Measurements from ENCODE around the gene SPATA6. TPM values are rescaled to one million over a fixed set of nuclear protein-coding genes. Genes with fewer than 3 reads are reported as not detected.

The SPATA6 gene
- total and polyA plus RNA-seq, 2 of the 8 experiments (the other 6 are each of a cell fraction or from before 2014, with no cell fraction given) = 2.4 to 17.2 TPM

DNA sequence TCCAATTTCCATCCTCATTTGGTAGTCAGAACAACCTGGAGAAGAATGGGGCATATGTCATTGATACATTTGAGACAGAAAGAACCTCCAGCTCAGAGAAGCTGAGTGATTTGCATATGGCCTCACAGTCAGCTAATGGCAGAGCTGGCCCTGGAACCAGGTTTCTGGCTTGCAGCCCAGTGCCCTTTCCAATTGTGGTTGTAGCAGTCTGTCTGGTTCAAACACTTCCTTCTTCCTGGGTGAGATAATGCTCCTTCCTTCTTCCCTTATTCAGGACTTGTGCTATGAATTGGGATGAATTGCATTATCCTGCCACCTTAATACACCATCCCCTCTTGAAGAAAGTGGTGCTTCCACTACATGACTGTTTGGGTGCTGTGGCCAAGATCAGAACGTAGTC, 225.3 kb downstream of the SPATA6 start:
- H2BK15ac ChIP-seq (ENCODE audit: low read length) = no peak overlapping the region
- H4K8ac ChIP-seq (ENCODE audit: extremely low read depth, insufficient read depth, low read length) = no peak overlapping the region
- ChIA-PET POLR2A (ENCODE audit: partially characterized antibody) (no interaction called here), CTCF (ENCODE audit: partially characterized antibody) (interaction anchor here (1.3 to 7.2 kb wide), 3 partner anchors 9 to 43 kb away, joined by 3 to 53 read pairs (median 3); no protein-coding TSS in a partner anchor)
- H2BK120ac ChIP-seq (replicated peaks; ENCODE audit: low read depth, low read length) = no peak overlapping the region
- no peak overlapping the region for H3K9ac ChIP-seq (replicated peaks in 1 of 4; ENCODE audit: extremely low read depth in 1 of 4, low read depth in 3 of 4, low read length in 3 of 4)
- H3K4me2 ChIP-seq (ENCODE audit: insufficient read depth in 1 of 2, low read depth in 2 of 2, low read length in 2 of 2) = no peak overlapping the region
- H3K9me3 ChIP-seq (ENCODE audit: insufficient read depth in 2 of 2, low read depth in 1 of 2, low read length in 1 of 2) = no peaks in the 10 kb centered on the region
- H2AFZ ChIP-seq (ENCODE audit: low read length) = no peak overlapping the region
- H2BK12ac ChIP-seq (ENCODE audit: low read depth, low read length) = no peak overlapping the region
- H4K5ac ChIP-seq (ENCODE audit: insufficient read length, low read depth, low read length) = no peak overlapping the region
- no peaks in the 10 kb centered on the region for H3K23me2 ChIP-seq (ENCODE audit: low read depth, low read length)
- no peaks in the 10 kb centered on the region for H3K27me3 ChIP-seq (replicated peaks in 1 of 4; ENCODE audit: control insufficient read depth in 3 of 4, extremely low read depth in 1 of 4, insufficient read depth in 3 of 4, low read length in 3 of 4)
- no peaks in the 10 kb centered on the region for H3K36me3 ChIP-seq (ENCODE audit: control insufficient read depth in 2 of 4, insufficient read depth in 4 of 4, low read length in 3 of 4)
- H3K18ac ChIP-seq (ENCODE audit: extremely low read depth, low read length) = no peak overlapping the region
- H2BK5ac ChIP-seq (ENCODE audit: low read depth, low read length) = no peak overlapping the region
- H3K4me1 ChIP-seq (replicated peaks in 1 of 4; ENCODE audit: control insufficient read depth in 3 of 4, insufficient read depth in 4 of 4, low read length in 3 of 4) = peaks cover 0 to 3% (median 0%) of the 10 kb centered on the region in 4 experiments; a peak in 1 of 7 replicates
- 89% methylated on average over 1 of the region's 1 CpG; no CpG with 5 or more reads in 1 of the 2 experiments for WGBS, 2 experiments (ENCODE audit: extremely low coverage in 1 of 2, insufficient coverage in 1 of 2, insufficient read length in 1 of 2, insufficient replicate concordance in 2 of 2, low coverage in 1 of 2, low lambda C conversion rate in 2 of 2, missing lambda C conversion rate in 1 of 2)
- no peak overlapping the region for H3K14ac ChIP-seq (ENCODE audit: insufficient read length)
- no peak overlapping the region for H2BK20ac ChIP-seq (ENCODE audit: low read length)
- DNase-seq (ENCODE audit: low read depth in 1 of 2, low spot score in 2 of 2) (no peak), FAIRE-seq (no peak)
- H3K79me1 ChIP-seq (ENCODE audit: low read depth, low read length) = no peaks in the 10 kb centered on the region
- no peak overlapping the region for H2AK5ac ChIP-seq (ENCODE audit: low read depth, low read length)
- H3K79me2 ChIP-seq (ENCODE audit: control insufficient read depth in 1 of 2, insufficient read depth in 2 of 2, low read length in 2 of 2) = no peaks in the 10 kb centered on the region
- no peak overlapping the region for H3K4ac ChIP-seq (replicated peaks; ENCODE audit: insufficient read length, low read depth, low read length)
- no peak overlapping the region for H3K23ac ChIP-seq (ENCODE audit: insufficient read length)
- no peak overlapping the region for H4K91ac ChIP-seq (replicated peaks; ENCODE audit: insufficient read length, low read length)
- H3K4me3 ChIP-seq (ENCODE audit: extremely low read depth in 1 of 4, insufficient read depth in 2 of 4, low read depth in 3 of 4, low read length in 4 of 4) = no peak overlapping the region
- H4K20me1 ChIP-seq (replicated peaks in 1 of 2; ENCODE audit: control insufficient read depth in 1 of 2, insufficient read depth in 2 of 2, low read length in 2 of 2) = no peaks in the 10 kb centered on the region
- H3K27ac ChIP-seq (ENCODE audit: low read depth, low read length) = no peak overlapping the region
- no peak overlapping the region for H3K56ac ChIP-seq (replicated peaks; ENCODE audit: insufficient read length, low read depth, low read length)
- no peak for TF ChIP-seq SIN3A (conservative IDR thresholded peaks at IDR 0.05 in 1 of 2, IDR thresholded peaks at IDR 0.05 in 1 of 2; ENCODE audit: low read depth in 1 of 2, low read length in 2 of 2)
- TF ChIP-seq, protein P1, sequence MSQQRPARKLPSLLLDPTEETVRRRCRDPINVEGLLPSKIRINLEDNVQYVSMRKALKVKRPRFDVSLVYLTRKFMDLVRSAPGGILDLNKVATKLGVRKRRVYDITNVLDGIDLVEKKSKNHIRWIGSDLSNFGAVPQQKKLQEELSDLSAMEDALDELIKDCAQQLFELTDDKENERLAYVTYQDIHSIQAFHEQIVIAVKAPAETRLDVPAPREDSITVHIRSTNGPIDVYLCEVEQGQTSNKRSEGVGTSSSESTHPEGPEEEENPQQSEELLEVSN (IDR thresholded peaks at IDR 0.05) = no peak
- no peak for TF ChIP-seq TAF7 (optimal IDR thresholded peaks at IDR 0.05; ENCODE audit: borderline replicate concordance, low read depth, low read length)
- TF ChIP-seq FOSL1 (IDR thresholded peaks at IDR 0.05; ENCODE audit: insufficient read depth, low read depth, low read length) = no peak
- no peak for TF ChIP-seq TBP (IDR thresholded peaks at IDR 0.05; ENCODE audit: low read depth, low read length)
- TF ChIP-seq RFX5 (IDR thresholded peaks at IDR 0.05; ENCODE audit: borderline replicate concordance, low read depth, low read length) = no peak
- no peak for TF ChIP-seq BCL11A (IDR thresholded peaks at IDR 0.05; ENCODE audit: low read depth in 2 of 2, low read length in 2 of 2)
- no peak for TF ChIP-seq TEAD4 (IDR thresholded peaks at IDR 0.05; ENCODE audit: low read depth, low read length)

All from H1 (cell line).